H1 (cell line): ENCODE results near the gene CHD3. TPM values are rescaled to one million over a fixed set of nuclear protein-coding genes. Genes with fewer than 3 reads are reported as not detected.

Source experiments
- ATF2 ChIP-seq: IDR thresholded peaks from 2 replicates; pipeline ENCODE4 v1.6.1; 2012; ENCODE audit warnings: low read length, inconsistent platforms
- BRCA1 ChIP-seq: IDR thresholded peaks from 2 replicates; pipeline ENCODE4 v1.6.1; 2012; ENCODE audit warnings: low read depth, low read length, improper control_type of control experiment
- CHD1 ChIP-seq: IDR thresholded peaks from 2 replicates; pipeline ENCODE4 v1.6.1; 2012; ENCODE audit warnings: low read depth, low read length, improper control_type of control experiment
- CHD2 ChIP-seq: IDR thresholded peaks from 2 replicates; pipeline ENCODE4 v1.6.1; 2012; ENCODE audit warnings: low read length, improper control_type of control experiment
- CREB1 ChIP-seq: IDR thresholded peaks from 2 replicates; pipeline ENCODE4 v1.6.1; 2012; ENCODE audit warnings: inconsistent platforms
- EP300 ChIP-seq, 2 experiments: IDR thresholded peaks; 1 replicate in 1 of 2; 2 replicates in 1 of 2; pipeline ENCODE4 v1.6.1; 2011 to 2012; ENCODE audit warnings: low read depth in 2 of 2, low read length in 2 of 2, mild to moderate bottlenecking in 2 of 2, borderline replicate concordance in 1 of 2, inconsistent platforms in 1 of 2, moderate library complexity in 1 of 2
- HDAC2 ChIP-seq, 2 experiments: fragments of 300-600 bp in 1 of 2; sonication (generic) in 1 of 2; IDR thresholded peaks; 2 replicates each; pipeline ENCODE4 v1.6.1; 2011 to 2012; ENCODE audit warnings: low read depth in 2 of 2, low read length in 2 of 2, mild to moderate bottlenecking in 2 of 2, moderate library complexity in 2 of 2, borderline replicate concordance in 1 of 2, inconsistent platforms in 1 of 2
- JUN ChIP-seq: IDR thresholded peaks from 2 replicates; pipeline ENCODE4 v1.6.1; 2011; ENCODE audit warnings: low read depth, mild to moderate bottlenecking, improper control_type of control experiment, low read length
- KDM5A ChIP-seq: fragments of 200-600 bp; IDR thresholded peaks from 2 replicates; pipeline ENCODE4 v1.7.1; 2012; ENCODE audit warnings: mild to moderate bottlenecking, low read length, inconsistent platforms, mixed read lengths
- MAFK ChIP-seq: IDR thresholded peaks from 2 replicates; pipeline ENCODE4 v1.6.1; 2012; ENCODE audit warnings: low read depth, mild to moderate bottlenecking, improper control_type of control experiment, low read length
- NRF1 ChIP-seq: IDR thresholded peaks from 2 replicates; pipeline ENCODE4 v1.6.1; 2011; ENCODE audit warnings: mild to moderate bottlenecking, low read depth, low read length, improper control_type of control experiment
- POLR2A ChIP-seq, 2 experiments: IDR thresholded peaks; 1 replicate in 1 of 2; 2 replicates in 1 of 2; pipeline ENCODE4 v1.6.1; 2011; ENCODE audit warnings: low read depth in 2 of 2, low read length in 2 of 2, mild to moderate bottlenecking in 2 of 2; ENCODE audit errors: control extremely low read depth in 1 of 2
- POLR2AphosphoS5 ChIP-seq: IDR thresholded peaks from 2 replicates; pipeline ENCODE4 v1.6.1; 2011; ENCODE audit warnings: low read depth, low read length
- SIX5 ChIP-seq: IDR thresholded peaks from 2 replicates; pipeline ENCODE4 v1.6.1; 2011; ENCODE audit warnings: mild to moderate bottlenecking, low read depth, low read length
- SP1 ChIP-seq: IDR thresholded peaks from 2 replicates; pipeline ENCODE4 v1.6.1; 2011; ENCODE audit warnings: low read depth, low read length
- TBP ChIP-seq: IDR thresholded peaks from 2 replicates; pipeline ENCODE4 v1.6.1; 2011; ENCODE audit warnings: low read depth, low read length, improper control_type of control experiment
- USF2 ChIP-seq: IDR thresholded peaks from 2 replicates; pipeline ENCODE4 v1.6.1; 2011; ENCODE audit warnings: low read length, improper control_type of control experiment
- YY1 ChIP-seq: IDR thresholded peaks from 2 replicates; pipeline ENCODE4 v1.6.1; 2011; ENCODE audit warnings: low read depth, mild to moderate bottlenecking, low read length
- ZNF274 ChIP-seq: IDR thresholded peaks from 2 replicates; pipeline ENCODE4 v1.7.0; 2012; ENCODE audit warnings: low read length, borderline replicate concordance; ENCODE audit errors: extremely low read depth
- polyA plus RNA-seq, 7 experiments: library from polyadenylated mRNA; depleted of rRNA in 3 of 7; stranded (reverse) in 5 of 7; unstranded in 2 of 7; fragments of >200 nt in 5 of 7; fragments of 200-250 nt in 2 of 7; gene quantifications; 1 replicate in 5 of 7; 2 replicates in 1 of 7; 4 replicates in 1 of 7; pipeline versions ENCODE4 v1.2.1 to v1.2.3, GENCODE V29; 2011 to 2013; ENCODE audit warnings: missing spikeins in 2 of 7, mixed read lengths in 2 of 7
- total RNA-seq: library from RNA; stranded (reverse); fragmentation: NEBNext Ultra II Directional; extraction: Animal tissue kit (Norgen Biotek cat#: 25700); gene quantifications from 2 replicates; pipeline ENCODE4 v1.2.1, GENCODE V29; 2021

The CHD3 gene
- total and polyA plus RNA-seq, 2 of the 8 experiments (the other 6 are each of a cell fraction or from before 2014, with no cell fraction given): 12.3 to 12.9 TPM

GRCh38 chr17:7856811-7857712, 31.5 kb upstream of the CHD3 start, which contains the start of gene NAA38 (continued):
- peak; percentile 98 for TF ChIP-seq BRCA1
- TF ChIP-seq SP1: peak; percentile 47; the same call in 1 of the 2 replicates
- TF ChIP-seq EP300 (IDR thresholded peaks at IDR 0.05; ENCODE audit: borderline replicate concordance in 1 of 2, low read depth in 2 of 2, low read length in 2 of 2): no peak
- TF ChIP-seq NRF1: peak; percentile 50
- TF ChIP-seq JUN: no peak
- no peak; the same call in 1 of the 2 replicates for TF ChIP-seq POLR2AphosphoS5
- TF ChIP-seq ZNF274: no peak
- peak; percentile 39; the same call in 1 of the 2 replicates for TF ChIP-seq CREB1
- TF ChIP-seq ATF2: peak; percentile 97
- TF ChIP-seq CHD1: no peak
- TF ChIP-seq KDM5A: no peak
- TF ChIP-seq POLR2A (IDR thresholded peaks at IDR 0.05; ENCODE audit: control extremely low read depth in 1 of 2, low read depth in 2 of 2, low read length in 2 of 2): no peak; a peak in 1 of 3 replicates
- TF ChIP-seq HDAC2 (IDR thresholded peaks at IDR 0.05; ENCODE audit: borderline replicate concordance in 1 of 2, low read depth in 2 of 2, low read length in 2 of 2): peak in 1 of 2 experiments; percentile 6; a peak in 1 of 4 replicates
- peak; percentile 86 for TF ChIP-seq SIX5
- TF ChIP-seq USF2: no peak
- peak; percentile 99 for TF ChIP-seq CHD2
- no peak for TF ChIP-seq MAFK
- peak; percentile 93 for TF ChIP-seq YY1
- TF ChIP-seq TBP: 0 out of 2 replicates have a peak, but pooled peaks have one; percentile 39
- TF ChIP-seq, all 59 proteins: peak for 25
